ENCODE measurements around the gene LRRFIP2. TPM values are rescaled to one million over a fixed set of nuclear protein-coding genes. Genes with fewer than 3 reads are reported as not detected.
"Not testable (repeated sequence)": the region's sequence is repeated elsewhere in the genome, so short reads cannot be mapped to it uniquely, and the experiment has no call there.

The LRRFIP2 gene
- total RNA-seq, 1 donor from 2014 or later, result 33.9 TPM

DNA sequence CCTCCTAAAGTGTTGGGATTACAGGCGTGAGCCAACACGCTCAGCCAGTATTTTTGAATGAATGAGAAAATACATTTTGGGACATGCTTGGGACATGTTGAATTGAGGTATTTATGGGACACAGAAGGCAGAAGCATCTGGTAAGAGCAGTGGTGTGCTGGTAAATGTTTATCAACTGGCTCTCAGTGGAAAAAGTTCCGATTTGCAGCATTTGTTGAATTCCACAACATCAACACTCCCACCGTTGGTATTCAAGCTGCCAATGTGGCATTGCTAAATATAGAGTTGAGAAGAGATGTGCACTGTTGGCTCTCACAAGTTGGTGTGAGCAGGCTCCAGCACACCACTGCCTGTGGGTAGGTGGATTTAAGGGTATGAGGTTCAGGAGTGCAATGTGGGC is 35.8 kb upstream of the LRRFIP2 start:
- H3K27me3 ChIP-seq (ENCODE audit: control insufficient read depth in 3 of 3, insufficient read depth in 3 of 3, low read length in 3 of 3), result no peaks in the 10 kb centered on the region
- H3K9ac ChIP-seq (ENCODE audit: low read depth in 1 of 3, low read length in 3 of 3), result no peak overlapping the region
- H3K4me3 ChIP-seq (ENCODE audit: low read length in 3 of 3), result no peak overlapping the region
- H3K4me1 ChIP-seq (ENCODE audit: control insufficient read depth in 3 of 3, insufficient read depth in 3 of 3, low read length in 3 of 3), result peaks cover 0 to 4% (median 3%) of the 10 kb centered on the region in 3 donors
- H3K9me3 ChIP-seq (ENCODE audit: control insufficient read depth in 3 of 3, low read length in 3 of 3), result no peaks in the 10 kb centered on the region
- H3K36me3 ChIP-seq (ENCODE audit: control insufficient read depth in 3 of 3, insufficient read depth in 3 of 3, low read length in 3 of 3), result no peaks in the 10 kb centered on the region
- no peak overlapping the region for H3K27ac ChIP-seq (ENCODE audit: low read depth, low read length)

DNA sequence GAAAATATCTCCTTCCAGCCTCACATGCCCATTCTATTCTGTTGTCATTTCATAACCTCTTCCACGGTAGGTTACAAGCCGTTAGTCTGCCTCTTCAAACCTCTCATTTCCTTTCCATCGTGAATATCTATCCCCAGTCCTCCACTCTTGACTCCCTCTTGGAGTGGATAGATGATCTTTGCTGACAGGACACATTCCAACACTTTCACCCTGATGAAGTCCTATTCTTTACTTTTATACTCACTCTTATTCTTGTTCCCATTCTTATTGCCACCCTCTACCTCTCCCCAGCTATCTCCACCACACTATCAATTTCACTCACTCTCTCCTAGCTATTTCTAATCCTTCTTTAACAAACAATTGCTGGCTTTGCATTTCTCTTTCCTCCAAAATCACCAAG is 34.2 kb upstream of the LRRFIP2 start:
- H3K4me3 ChIP-seq (ENCODE audit: low read length in 3 of 3), result not testable (repeated sequence)

DNA sequence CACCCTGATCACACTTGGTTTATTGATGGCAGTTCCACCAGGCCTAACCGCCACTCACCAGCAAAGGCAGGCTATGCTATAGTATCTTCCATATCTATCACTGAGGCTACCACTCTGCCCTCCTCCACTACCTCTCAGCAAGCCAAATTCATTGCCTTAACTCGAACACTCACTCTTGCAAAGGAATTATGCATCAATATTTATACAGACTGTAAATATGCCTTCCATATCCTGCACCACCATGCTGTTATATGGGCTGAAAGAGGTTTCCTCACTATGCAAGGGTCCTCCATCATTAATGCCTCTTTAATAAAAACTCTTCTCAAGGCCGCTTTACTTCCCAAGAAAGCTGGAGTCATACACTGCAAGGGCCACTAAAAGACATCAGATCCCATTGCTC is 33.6 kb upstream of the LRRFIP2 start:
- H3K36me3 ChIP-seq (ENCODE audit: control insufficient read depth in 3 of 3, insufficient read depth in 3 of 3, low read length in 3 of 3); H3K27me3 ChIP-seq (ENCODE audit: control insufficient read depth in 3 of 3, insufficient read depth in 3 of 3, low read length in 3 of 3); H3K9ac ChIP-seq (ENCODE audit: low read depth in 1 of 3, low read length in 3 of 3); H3K27ac ChIP-seq (ENCODE audit: low read depth, low read length); H3K4me1 ChIP-seq (ENCODE audit: control insufficient read depth in 3 of 3, insufficient read depth in 3 of 3, low read length in 3 of 3); H3K4me3 ChIP-seq (ENCODE audit: low read length in 3 of 3); H3K9me3 ChIP-seq (ENCODE audit: control insufficient read depth in 3 of 3, low read length in 3 of 3): not testable (repeated sequence)

More for the DNA sequence above, 34.2 kb upstream of the LRRFIP2 start:
- H3K9me3 ChIP-seq (ENCODE audit: control insufficient read depth in 3 of 3, low read length in 3 of 3); H3K4me1 ChIP-seq (ENCODE audit: control insufficient read depth in 3 of 3, insufficient read depth in 3 of 3, low read length in 3 of 3); H3K27ac ChIP-seq (ENCODE audit: low read depth, low read length); H3K36me3 ChIP-seq (ENCODE audit: control insufficient read depth in 3 of 3, insufficient read depth in 3 of 3, low read length in 3 of 3); H3K9ac ChIP-seq (ENCODE audit: low read depth in 1 of 3, low read length in 3 of 3); H3K27me3 ChIP-seq (ENCODE audit: control insufficient read depth in 3 of 3, insufficient read depth in 3 of 3, low read length in 3 of 3): not testable (repeated sequence)

DNA sequence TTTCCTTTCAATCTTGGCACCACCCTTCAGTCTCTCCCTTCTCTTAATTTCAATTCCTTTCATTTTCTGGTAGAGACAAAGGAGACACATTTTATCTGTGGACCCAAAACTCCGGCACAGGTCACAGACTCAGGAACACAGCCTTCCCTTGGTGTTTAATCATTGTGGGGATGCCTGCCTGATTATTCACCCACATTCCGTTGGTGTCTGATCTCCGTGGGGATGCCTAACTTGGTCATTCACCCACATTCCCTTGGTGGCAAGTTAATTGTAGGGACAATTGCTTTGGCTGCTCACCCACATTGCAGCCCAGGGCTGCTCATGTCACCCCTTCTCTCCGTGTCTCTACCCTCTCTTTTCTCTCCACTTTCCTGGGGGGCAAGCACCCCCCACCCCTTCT is 31.7 kb upstream of the LRRFIP2 start:
- not testable (repeated sequence) for H3K9me3 ChIP-seq (ENCODE audit: control insufficient read depth in 3 of 3, low read length in 3 of 3); H3K27ac ChIP-seq (ENCODE audit: low read depth, low read length); H3K9ac ChIP-seq (ENCODE audit: low read depth in 1 of 3, low read length in 3 of 3); H3K36me3 ChIP-seq (ENCODE audit: control insufficient read depth in 3 of 3, insufficient read depth in 3 of 3, low read length in 3 of 3); H3K4me3 ChIP-seq (ENCODE audit: low read length in 3 of 3); H3K27me3 ChIP-seq (ENCODE audit: control insufficient read depth in 3 of 3, insufficient read depth in 3 of 3, low read length in 3 of 3)
- peaks cover 0 to 12% (median 7%) of the 10 kb centered on the region in 3 donors for H3K4me1 ChIP-seq (ENCODE audit: control insufficient read depth in 3 of 3, insufficient read depth in 3 of 3, low read length in 3 of 3)

DNA sequence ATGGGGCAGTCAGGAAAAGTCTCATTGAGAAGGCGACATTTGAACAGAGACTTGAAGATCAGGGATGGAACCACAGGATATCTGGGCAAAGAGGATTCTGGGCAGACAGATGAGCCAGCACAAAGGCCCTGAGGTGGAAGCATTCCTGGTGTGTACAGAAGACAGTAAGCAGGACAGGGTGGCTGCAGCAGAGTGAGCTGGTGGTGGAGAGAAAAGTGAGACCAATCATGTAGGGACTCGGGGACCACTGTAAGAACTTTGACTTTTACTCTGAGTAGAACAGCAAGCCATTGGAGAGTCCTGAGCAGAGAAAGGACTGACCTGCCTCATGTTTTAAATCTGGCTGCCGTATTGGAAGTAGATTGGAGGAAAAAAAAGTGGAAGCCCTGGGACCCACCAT is 29.9 kb upstream of the LRRFIP2 start:
- H3K4me1 ChIP-seq (ENCODE audit: control insufficient read depth in 3 of 3, insufficient read depth in 3 of 3, low read length in 3 of 3), result peaks cover 0 to 7% (median 4%) of the 10 kb centered on the region in 3 donors
- no peak overlapping the region for H3K9ac ChIP-seq (ENCODE audit: low read depth in 1 of 3, low read length in 3 of 3)
- H3K4me3 ChIP-seq (ENCODE audit: low read length in 3 of 3), result no peak overlapping the region
- H3K9me3 ChIP-seq (ENCODE audit: control insufficient read depth in 3 of 3, low read length in 3 of 3), result no peaks in the 10 kb centered on the region
- H3K27ac ChIP-seq (ENCODE audit: low read depth, low read length), result no peak overlapping the region
- H3K36me3 ChIP-seq (ENCODE audit: control insufficient read depth in 3 of 3, insufficient read depth in 3 of 3, low read length in 3 of 3), result no peaks in the 10 kb centered on the region
- H3K27me3 ChIP-seq (ENCODE audit: control insufficient read depth in 3 of 3, insufficient read depth in 3 of 3, low read length in 3 of 3), result no peaks in the 10 kb centered on the region

DNA sequence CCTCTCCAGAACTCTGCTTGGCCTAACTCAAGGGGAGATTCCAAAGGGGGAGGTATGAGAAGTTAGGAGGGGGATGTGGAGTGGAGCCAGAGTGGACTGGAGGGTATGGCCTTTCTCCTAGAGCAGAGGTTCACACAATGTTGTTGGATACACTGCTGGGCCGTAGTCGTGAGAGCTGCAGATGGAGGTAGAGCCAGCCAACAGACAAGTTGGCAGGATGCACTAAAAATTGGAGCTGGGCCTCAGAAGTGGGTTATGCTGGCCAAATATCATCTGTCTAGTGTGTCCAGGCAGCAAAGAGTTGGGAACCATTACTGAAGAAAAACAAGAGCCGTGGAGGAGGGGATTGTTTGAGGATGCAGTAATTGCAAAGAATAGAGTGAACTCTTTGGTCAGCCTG is 27.7 kb upstream of the LRRFIP2 start:
- Histone ChIP-seq H3K9ac (ENCODE audit: low read depth in 1 of 3, low read length in 3 of 3) (no peak overlapping the region), H3K4me1 (ENCODE audit: control insufficient read depth in 3 of 3, insufficient read depth in 3 of 3, low read length in 3 of 3) (peaks cover 17 to 30% (median 21%) of the 10 kb centered on the region in 3 donors), H3K4me3 (ENCODE audit: low read length in 3 of 3) (no peak overlapping the region)

DNA sequence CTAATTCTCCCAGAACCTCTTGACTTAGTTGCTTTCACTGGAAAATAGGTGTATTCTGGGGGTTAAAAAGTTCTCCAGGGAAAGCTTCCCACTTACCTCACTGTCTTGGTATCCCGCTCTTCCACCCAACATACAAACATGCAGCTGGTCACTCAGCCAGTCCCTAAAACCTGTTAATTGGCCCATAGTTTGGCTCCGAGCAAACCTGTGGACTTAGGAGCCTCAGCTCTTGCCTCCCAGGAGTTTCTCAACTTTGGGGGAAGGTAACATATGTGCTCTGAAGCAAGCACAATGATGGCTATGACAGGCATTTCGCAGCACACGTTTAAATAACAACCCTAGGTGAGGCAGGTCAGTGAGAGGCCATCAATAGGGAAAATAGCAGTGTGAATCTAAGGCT is 25.8 kb upstream of the LRRFIP2 start:
- no peaks in the 10 kb centered on the region for H3K27me3 ChIP-seq (ENCODE audit: control insufficient read depth in 3 of 3, insufficient read depth in 3 of 3, low read length in 3 of 3)
- H3K4me3 ChIP-seq (ENCODE audit: low read length in 3 of 3), result no peak overlapping the region
- no peak overlapping the region for H3K27ac ChIP-seq (ENCODE audit: low read depth, low read length)
- no peaks in the 10 kb centered on the region for H3K36me3 ChIP-seq (ENCODE audit: control insufficient read depth in 3 of 3, insufficient read depth in 3 of 3, low read length in 3 of 3)
- peaks cover 17 to 31% (median 21%) of the 10 kb centered on the region in 3 donors for H3K4me1 ChIP-seq (ENCODE audit: control insufficient read depth in 3 of 3, insufficient read depth in 3 of 3, low read length in 3 of 3)
- no peak overlapping the region for H3K9ac ChIP-seq (ENCODE audit: low read depth in 1 of 3, low read length in 3 of 3)
- H3K9me3 ChIP-seq (ENCODE audit: control insufficient read depth in 3 of 3, low read length in 3 of 3), result no peaks in the 10 kb centered on the region

More for the DNA sequence above, 27.7 kb upstream of the LRRFIP2 start:
- Histone ChIP-seq H3K36me3 (ENCODE audit: control insufficient read depth in 3 of 3, insufficient read depth in 3 of 3, low read length in 3 of 3) (no peaks in the 10 kb centered on the region), H3K27ac (ENCODE audit: low read depth, low read length) (no peak overlapping the region), H3K27me3 (ENCODE audit: control insufficient read depth in 3 of 3, insufficient read depth in 3 of 3, low read length in 3 of 3) (no peaks in the 10 kb centered on the region), H3K9me3 (ENCODE audit: control insufficient read depth in 3 of 3, low read length in 3 of 3) (no peaks in the 10 kb centered on the region)

DNA sequence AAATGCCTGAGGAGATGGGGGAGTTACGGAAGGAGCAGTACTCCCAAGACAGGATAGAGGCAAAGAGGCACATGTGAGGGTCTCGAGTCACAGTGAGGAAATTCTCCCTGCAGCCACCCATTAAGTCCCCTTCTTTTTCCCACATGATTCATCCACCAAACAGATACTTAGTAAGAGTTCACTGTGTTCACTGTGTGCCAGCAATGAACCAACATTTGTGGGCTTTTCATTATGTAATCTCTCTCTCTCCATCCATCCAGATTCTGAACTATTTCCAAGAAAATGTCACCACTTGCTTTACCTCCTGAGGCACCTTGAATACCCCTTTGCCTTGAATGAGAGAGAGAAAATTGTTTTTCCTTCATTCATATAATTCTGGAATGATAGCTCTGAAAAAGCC is 24.6 kb upstream of the LRRFIP2 start:
- H3K4me1 ChIP-seq (ENCODE audit: control insufficient read depth in 3 of 3, insufficient read depth in 3 of 3, low read length in 3 of 3), result peaks cover 17 to 31% (median 21%) of the 10 kb centered on the region in 3 donors
- H3K27me3 ChIP-seq (ENCODE audit: control insufficient read depth in 3 of 3, insufficient read depth in 3 of 3, low read length in 3 of 3), result no peaks in the 10 kb centered on the region
- H3K4me3 ChIP-seq (ENCODE audit: low read length in 3 of 3), result no peak overlapping the region
- H3K9me3 ChIP-seq (ENCODE audit: control insufficient read depth in 3 of 3, low read length in 3 of 3), result no peaks in the 10 kb centered on the region
- peak overlapping the region; percentile 86 for H3K27ac ChIP-seq (ENCODE audit: low read depth, low read length)
- H3K9ac ChIP-seq (ENCODE audit: low read depth in 1 of 3, low read length in 3 of 3), result no peak overlapping the region
- H3K36me3 ChIP-seq (ENCODE audit: control insufficient read depth in 3 of 3, insufficient read depth in 3 of 3, low read length in 3 of 3), result no peaks in the 10 kb centered on the region

DNA sequence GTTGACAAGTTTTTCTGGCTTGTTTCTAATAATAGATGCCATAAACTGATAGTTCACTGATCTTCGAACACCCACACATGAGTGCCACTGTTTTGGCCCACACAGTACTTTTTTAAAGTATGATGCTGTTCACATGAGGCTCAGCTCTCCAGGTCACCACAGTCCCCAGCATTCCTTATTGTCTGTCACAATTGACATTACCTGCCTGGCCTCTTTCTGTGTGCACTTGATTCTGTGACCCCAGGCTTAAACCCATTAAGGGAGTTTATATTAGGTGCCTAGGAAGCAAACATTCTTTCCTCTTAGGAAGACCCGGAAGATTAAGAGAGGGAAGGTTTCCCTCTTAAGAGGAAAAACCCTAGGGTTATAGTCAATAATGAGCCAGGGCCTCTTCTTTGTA is 24.2 kb upstream of the LRRFIP2 start:
- H3K36me3 ChIP-seq (ENCODE audit: control insufficient read depth in 3 of 3, insufficient read depth in 3 of 3, low read length in 3 of 3), result no peaks in the 10 kb centered on the region
- no peaks in the 10 kb centered on the region for H3K27me3 ChIP-seq (ENCODE audit: control insufficient read depth in 3 of 3, insufficient read depth in 3 of 3, low read length in 3 of 3)
- H3K9me3 ChIP-seq (ENCODE audit: control insufficient read depth in 3 of 3, low read length in 3 of 3), result no peaks in the 10 kb centered on the region
- H3K27ac ChIP-seq (ENCODE audit: low read depth, low read length), result peak overlapping the region; percentile 86
- no peak overlapping the region for H3K4me3 ChIP-seq (ENCODE audit: low read length in 3 of 3)
- peaks cover 17 to 31% (median 21%) of the 10 kb centered on the region in 3 donors for H3K4me1 ChIP-seq (ENCODE audit: control insufficient read depth in 3 of 3, insufficient read depth in 3 of 3, low read length in 3 of 3)
- H3K9ac ChIP-seq (ENCODE audit: low read depth in 1 of 3, low read length in 3 of 3), result no peak overlapping the region

DNA sequence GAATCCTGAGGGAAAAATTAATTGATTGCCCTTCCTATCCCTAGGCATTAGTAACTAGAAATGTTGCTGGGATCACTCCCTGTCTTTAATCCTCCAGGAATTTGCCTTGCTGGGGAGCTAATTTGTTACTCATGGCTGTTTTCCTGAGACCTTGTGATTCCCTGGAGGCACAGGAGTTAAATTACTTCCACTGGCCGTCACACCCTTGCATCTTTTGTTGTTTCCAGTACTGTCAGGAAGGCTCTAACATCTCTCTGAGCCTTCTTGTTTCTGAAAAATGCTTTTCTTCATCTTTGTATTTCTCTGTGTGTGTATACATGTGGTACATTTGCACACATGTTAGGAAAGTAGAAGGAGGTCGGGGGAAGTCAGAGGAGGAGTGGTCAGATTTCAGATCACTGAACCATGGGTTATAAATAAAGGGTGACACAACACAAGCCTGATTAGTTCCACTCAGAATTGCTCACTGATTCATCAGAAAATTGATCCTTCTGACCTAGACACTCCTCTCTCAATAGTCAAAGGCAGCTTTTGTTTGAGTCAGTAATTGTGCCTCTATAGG is 23.5 kb upstream of the LRRFIP2 start:
- no peak overlapping the region for H3K4me3 ChIP-seq (ENCODE audit: low read length in 3 of 3)
- peak overlapping the region; percentile 86 for H3K27ac ChIP-seq (ENCODE audit: low read depth, low read length)
- H3K27me3 ChIP-seq (ENCODE audit: control insufficient read depth in 3 of 3, insufficient read depth in 3 of 3, low read length in 3 of 3), result no peaks in the 10 kb centered on the region
- H3K4me1 ChIP-seq (ENCODE audit: control insufficient read depth in 3 of 3, insufficient read depth in 3 of 3, low read length in 3 of 3), result peaks cover 17 to 31% (median 21%) of the 10 kb centered on the region in 3 donors
- peak overlapping the region in 2 of 3 donors; percentile 5 to 54 for H3K9ac ChIP-seq (ENCODE audit: low read depth in 1 of 3, low read length in 3 of 3)
- H3K36me3 ChIP-seq (ENCODE audit: control insufficient read depth in 3 of 3, insufficient read depth in 3 of 3, low read length in 3 of 3), result no peaks in the 10 kb centered on the region
- H3K9me3 ChIP-seq (ENCODE audit: control insufficient read depth in 3 of 3, low read length in 3 of 3), result no peaks in the 10 kb centered on the region
